Activated CD8-positive, alpha-beta T cell treated with anti-CD3 and anti-CD28 coated beads, Interleukin-2, amount 10 ng/mL, durations not matched to agents 7 days and 5 days (primary cell): ENCODE results near the gene RASGEF1C. TPM values are rescaled to one million over a fixed set of nuclear protein-coding genes. Genes with fewer than 3 reads are reported as not detected.

Source experiments
- ATAC-seq: fragments of 150-1000 bp; cut with Tn5 transposase; one replicate; pipeline ENCODE4 v1.10.0; 2021; ENCODE audit warnings: moderate library complexity
- CTCF ChIA-PET: fragments of 350-600 bp; sonication (Branson Sonifier 250); formaldehyde crosslinking; loops from one replicate; lab custom pipeline; 2021; ENCODE audit warnings: antibody characterized with exemption; lab: Charles Lee
- POLR2A ChIA-PET: fragments of 350-600 bp; sonication (Branson Sonifier 250); formaldehyde crosslinking; loops from one replicate; lab custom pipeline; 2021; ENCODE audit warnings: antibody characterized with exemption; lab: Charles Lee
- DNase-seq: peaks from one replicate; pipeline ENCODE4 v3.0.0-alpha.2; 2020
- H3K27ac Mint-ChIP-seq: one replicate; pipeline ENCODE4 v1.8.0; 2021; ENCODE audit warnings: mild to moderate bottlenecking, mixed read lengths
- H3K27me3 Mint-ChIP-seq: one replicate; pipeline ENCODE4 v1.8.0; 2021; ENCODE audit warnings: low read depth, mixed read lengths
- H3K36me3 Mint-ChIP-seq: one replicate; pipeline ENCODE4 v1.8.0; 2021; ENCODE audit warnings: low read depth, mixed read lengths
- H3K4me1 Mint-ChIP-seq: one replicate; pipeline ENCODE4 v1.8.0; 2021; ENCODE audit warnings: low read depth, mixed read lengths
- H3K4me3 Mint-ChIP-seq: one replicate; pipeline ENCODE4 v1.8.0; 2021; ENCODE audit warnings: mild to moderate bottlenecking, mixed read lengths
- H3K9me3 Mint-ChIP-seq: one replicate; pipeline ENCODE4 v1.8.0; 2022; ENCODE audit warnings: mixed read lengths; ENCODE audit not compliant: insufficient read depth
- total RNA-seq, 2 experiments: library from RNA; stranded (reverse); gene quantifications; one replicate each; pipeline ENCODE4 v1.2.3, GENCODE V29; 2021

The RASGEF1C gene
- total RNA-seq, 2 experiments from 2014 or later, result not detected

GRCh38 chr5:180117000-180117725, 91.8 kb downstream of the RASGEF1C start:
- H3K27ac Mint-ChIP-seq, result no peak overlapping the region
- no peak for ATAC-seq
- DNase-seq, result no peak
- no peaks in the 10 kb centered on the region for H3K36me3 Mint-ChIP-seq
- no peak overlapping the region for H3K4me3 Mint-ChIP-seq
- no peaks in the 10 kb centered on the region for H3K27me3 Mint-ChIP-seq
- no peaks in the 10 kb centered on the region for H3K4me1 Mint-ChIP-seq
- CTCF ChIA-PET, result no interaction called here
- no peaks in the 10 kb centered on the region for H3K9me3 Mint-ChIP-seq
- POLR2A ChIA-PET, result no interaction called here

GRCh38 chr5:180116077-180116999, 92.7 kb downstream of the RASGEF1C start:
- Mint-ChIP-seq H3K9me3 (no peaks in the 10 kb centered on the region), H3K4me1 (no peaks in the 10 kb centered on the region), H3K4me3 (no peak overlapping the region), H3K27me3 (no peaks in the 10 kb centered on the region), H3K27ac (no peak overlapping the region), H3K36me3 (no peaks in the 10 kb centered on the region)
- ChIA-PET POLR2A (no interaction called here), CTCF (no interaction called here)
- ATAC-seq (no peak), DNase-seq (no peak)

GRCh38 chr5:180115326-180116076, 93.5 kb downstream of the RASGEF1C start:
- H3K4me1 Mint-ChIP-seq, result no peaks in the 10 kb centered on the region
- H3K9me3 Mint-ChIP-seq, result no peaks in the 10 kb centered on the region
- no peak for ATAC-seq
- no peak overlapping the region for H3K27ac Mint-ChIP-seq
- ChIA-PET POLR2A (no interaction called here), CTCF (no interaction called here)
- no peaks in the 10 kb centered on the region for H3K27me3 Mint-ChIP-seq
- H3K4me3 Mint-ChIP-seq, result no peak overlapping the region
- no peaks in the 10 kb centered on the region for H3K36me3 Mint-ChIP-seq
- no peak for DNase-seq

GRCh38 chr5:180114304-180115003, 94.6 kb downstream of the RASGEF1C start:
- H3K27me3 Mint-ChIP-seq, result no peaks in the 10 kb centered on the region
- POLR2A ChIA-PET, result no interaction called here

GRCh38 chr5:180113660-180114303, 95.2 kb downstream of the RASGEF1C start:
- POLR2A ChIA-PET, result no interaction called here
- no peak for DNase-seq
- no peak for ATAC-seq
- Mint-ChIP-seq H3K4me3 (no peak overlapping the region), H3K9me3 (no peaks in the 10 kb centered on the region), H3K4me1 (no peaks in the 10 kb centered on the region), H3K36me3 (no peaks in the 10 kb centered on the region), H3K27ac (no peak overlapping the region), H3K27me3 (no peaks in the 10 kb centered on the region)
- CTCF ChIA-PET, result no interaction called here

More at GRCh38 chr5:180114304-180115003, 94.6 kb downstream of the RASGEF1C start:
- Mint-ChIP-seq H3K9me3 (no peaks in the 10 kb centered on the region), H3K36me3 (no peaks in the 10 kb centered on the region), H3K27ac (no peak overlapping the region), H3K4me3 (no peak overlapping the region), H3K4me1 (no peaks in the 10 kb centered on the region)
- CTCF ChIA-PET, result no interaction called here
- no peak for ATAC-seq
- DNase-seq, result no peak

- peaks cover 5% of the 10 kb centered on the region for H3K9me3 Mint-ChIP-seq
Measured at GRCh38 chr5:180112181-180112861, 96.7 kb downstream of the RASGEF1C start.

GRCh38 chr5:180111273-180112002, 97.6 kb downstream of the RASGEF1C start:
- ATAC-seq, result no peak
- Mint-ChIP-seq H3K27me3 (no peaks in the 10 kb centered on the region), H3K4me1 (no peaks in the 10 kb centered on the region), H3K4me3 (no peak overlapping the region), H3K9me3 (peaks cover 14% of the 10 kb centered on the region), H3K27ac (no peak overlapping the region), H3K36me3 (no peaks in the 10 kb centered on the region)
- CTCF ChIA-PET, result no interaction called here
- no peak for DNase-seq
- POLR2A ChIA-PET, result no interaction called here

More at GRCh38 chr5:180112181-180112861, 96.7 kb downstream of the RASGEF1C start:
- ATAC-seq, result no peak
- Mint-ChIP-seq H3K4me3 (no peak overlapping the region), H3K27me3 (no peaks in the 10 kb centered on the region), H3K36me3 (no peaks in the 10 kb centered on the region), H3K27ac (no peak overlapping the region), H3K4me1 (no peaks in the 10 kb centered on the region)
- CTCF ChIA-PET, result no interaction called here
- POLR2A ChIA-PET, result no interaction called here
- no peak for DNase-seq

GRCh38 chr5:180109920-180110319, 99.1 kb downstream of the RASGEF1C start:
- ATAC-seq (no peak), DNase-seq (no peak)
- H3K27me3 Mint-ChIP-seq, result no peaks in the 10 kb centered on the region
- no peak overlapping the region for H3K4me3 Mint-ChIP-seq
- H3K9me3 Mint-ChIP-seq, result peaks cover 17% of the 10 kb centered on the region
- ChIA-PET CTCF (no interaction called here), POLR2A (no interaction called here)
- H3K4me1 Mint-ChIP-seq, result no peaks in the 10 kb centered on the region
- H3K36me3 Mint-ChIP-seq, result no peaks in the 10 kb centered on the region
- H3K27ac Mint-ChIP-seq, result no peak overlapping the region

- ChIA-PET POLR2A (no interaction called here), CTCF (interaction anchor here (0.7 kb wide), 1 partner anchor 16 kb away, joined by 3 read pairs; no protein-coding TSS in a partner anchor)
- H3K4me3 Mint-ChIP-seq, result no peak overlapping the region
- peaks cover 17% of the 10 kb centered on the region for H3K9me3 Mint-ChIP-seq
- DNase-seq (no peak), ATAC-seq (no peak)
- no peak overlapping the region for H3K27ac Mint-ChIP-seq
- peaks cover 3% of the 10 kb centered on the region for H3K27me3 Mint-ChIP-seq
- no peaks in the 10 kb centered on the region for H3K4me1 Mint-ChIP-seq
- H3K36me3 Mint-ChIP-seq, result no peaks in the 10 kb centered on the region
Measured at GRCh38 chr5:180107005-180107404, 102.0 kb downstream of the RASGEF1C start.

- H3K4me1 Mint-ChIP-seq, result no peaks in the 10 kb centered on the region
- ATAC-seq (no peak), DNase-seq (no peak)
- H3K9me3 Mint-ChIP-seq, result peaks cover 17% of the 10 kb centered on the region
- CTCF ChIA-PET, result no interaction called here
- no peak overlapping the region for H3K27ac Mint-ChIP-seq
- H3K4me3 Mint-ChIP-seq, result no peak overlapping the region
- no peaks in the 10 kb centered on the region for H3K36me3 Mint-ChIP-seq
- H3K27me3 Mint-ChIP-seq, result peaks cover 3% of the 10 kb centered on the region
- POLR2A ChIA-PET, result no interaction called here
Measured at GRCh38 chr5:180105827-180106312, 103.1 kb downstream of the RASGEF1C start.
